SK-MEL-5 (cell line): Measurements from ENCODE around the gene MLN. TPM values are rescaled to one million over a fixed set of nuclear protein-coding genes. Genes with fewer than 3 reads are reported as not detected.

Experiments used
- DNase-seq: peaks from one replicate; pipeline ENCODE4 v3.0.0-alpha.2; 2016; ENCODE audit warnings: low read depth, low spot score
- in situ Hi-C: cut with HindIII; loops from 2 replicates; pipeline ENCODE4 v1.10.0; 2016; ENCODE audit warnings: low sequenced_read_pairs, high pct_unique_total_duplicates, low pct_unique_long_range_greater_than_20kb
- total RNA-seq: library from RNA; depleted of rRNA; stranded (reverse); fragments of >200 nt; shearing (Covaris generic); gene quantifications from 2 replicates; pipeline ENCODE4 v1.2.3, GENCODE V29; 2014; rRNA removed

MLN gene
- total RNA-seq, 1 experiment from 2014 or later, result not detected

GRCh38 chr6:33751771-33752645 lies 51.8 kb downstream of the MLN start:
- in situ Hi-C loops, result no loop called here
- DNase-seq, result no peak

- in situ Hi-C loops, result no loop called here
- DNase-seq, result no peak
Observed at GRCh38 chr6:33750244-33750991, 53.4 kb downstream of the MLN start.

DNA sequence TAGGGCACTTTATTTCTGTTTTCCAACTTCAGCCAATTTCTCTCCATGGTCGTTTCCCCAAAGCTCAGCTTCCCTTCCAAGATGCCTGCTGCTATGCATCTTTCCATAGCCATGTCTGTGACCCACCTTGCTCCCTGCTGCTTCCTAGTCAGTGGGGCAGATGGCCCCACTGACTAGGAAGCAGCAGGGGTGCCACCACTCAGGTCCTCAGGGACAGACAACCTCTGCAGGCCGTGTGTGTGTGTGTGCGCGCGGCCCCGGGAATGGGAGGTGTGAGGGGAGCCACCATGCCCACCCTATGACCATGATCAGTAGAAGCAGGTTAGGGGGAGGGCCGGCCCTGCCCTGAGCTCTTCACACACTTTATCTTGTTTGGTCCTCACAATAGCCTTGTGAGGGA lies 54.4 kb downstream of the MLN start:
- in situ Hi-C loops, result no loop called here

DNA sequence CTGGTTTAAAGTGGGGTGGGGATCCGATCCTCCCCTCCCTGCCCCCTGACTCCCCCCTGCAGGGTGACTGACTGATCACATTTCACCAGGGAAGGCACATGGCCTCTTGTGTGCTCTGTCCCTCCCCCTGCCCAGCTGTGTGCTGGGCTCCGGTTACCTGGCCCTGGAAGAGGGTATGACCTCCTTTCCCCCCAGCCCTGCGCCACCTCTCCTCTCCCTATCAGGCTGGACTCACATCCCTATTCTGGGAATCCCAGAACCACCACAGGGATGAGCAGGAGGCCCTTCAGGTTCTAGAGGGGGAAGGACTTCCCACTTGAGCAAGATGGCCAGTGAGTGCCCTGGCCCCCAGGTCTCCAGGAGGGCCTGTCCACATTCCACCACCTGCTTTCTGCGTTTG lies 55.0 kb downstream of the MLN start:
- in situ Hi-C loops, result no loop called here

More for the DNA sequence above, 54.4 kb downstream of the MLN start:
- no peak for DNase-seq

GRCh38 chr6:33747823-33748222 lies 56.0 kb downstream of the MLN start:
- in situ Hi-C loops, result no loop called here

More for the DNA sequence above, 55.0 kb downstream of the MLN start:
- DNase-seq, result no peak

GRCh38 chr6:33746651-33747100 lies 57.1 kb downstream of the MLN start, which contains the start of gene IP6K3:
IP6K3 (minus strand) TSS chr6:33746905; CDS start chr6:33735476, 11,429 bp downstream.
- DNase-seq, result no peak
- in situ Hi-C loops, result no loop called here

More at GRCh38 chr6:33747823-33748222, 56.0 kb downstream of the MLN start:
- DNase-seq, result no peak

GRCh38 chr6:33746036-33746600 lies 57.7 kb downstream of the MLN start:
- in situ Hi-C loops, result no loop called here
- no peak for DNase-seq

GRCh38 chr6:33745548-33745947 lies 58.3 kb downstream of the MLN start:
- no peak for DNase-seq
- in situ Hi-C loops, result no loop called here

DNA sequence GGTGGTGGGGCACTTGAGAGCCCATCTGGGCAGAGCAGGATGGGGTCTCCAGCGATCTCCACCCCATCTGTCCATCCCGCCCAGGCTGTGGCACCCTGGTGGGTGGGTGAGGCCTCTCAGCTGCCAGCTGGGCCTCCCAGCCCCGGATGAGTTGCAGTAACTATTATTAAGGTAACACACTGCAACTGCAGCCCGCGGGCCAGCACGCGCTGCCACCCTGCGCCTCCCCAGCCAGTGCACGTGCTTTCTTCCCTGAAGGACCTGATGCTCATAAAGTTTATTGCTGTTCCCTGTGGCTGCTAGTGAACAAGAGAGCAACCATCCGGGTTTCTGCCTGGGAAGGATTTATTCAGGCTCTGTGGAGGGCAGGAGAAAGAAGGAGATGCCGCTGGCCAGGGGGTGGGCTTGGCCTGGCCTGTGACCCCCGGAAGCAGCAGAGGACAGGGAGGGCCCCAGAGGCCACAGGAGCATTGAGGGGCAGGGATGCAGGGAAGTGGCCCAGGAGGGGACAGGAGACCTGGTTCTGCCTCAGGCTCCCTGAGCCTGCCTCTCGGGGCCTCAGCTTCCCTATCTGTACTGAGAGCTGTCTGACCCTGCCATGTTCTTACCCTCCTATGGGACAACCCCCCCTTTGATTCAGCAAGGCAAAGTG lies 58.8 kb downstream of the MLN start:
- peak; percentile 3 for DNase-seq
- in situ Hi-C loops, result no loop called here

Other genes starting within 250 kb of the MLN start
- 11.2 and 11.9 TPM in 2 replicates for gene BAK1, start 223.7 kb downstream of the MLN start, total RNA-seq
- 4.2 and 4.3 TPM in 2 replicates for gene ITPR3, start 182.7 kb downstream of the MLN start, total RNA-seq
- gene UQCC2, start 92.3 kb downstream of the MLN start, total RNA-seq, result 36.1 and 40.1 TPM in 2 replicates
- not detected in 2 replicates for gene IP6K3, start 57.1 kb downstream of the MLN start, total RNA-seq
- gene LEMD2, start 14.9 kb downstream of the MLN start, total RNA-seq, result 40.0 and 54.6 TPM in 2 replicates